ENCODE data around the gene TPM1. TPM values are rescaled to one million over a fixed set of nuclear protein-coding genes. Genes with fewer than 3 reads are reported as not detected.

TPM1 gene
- total RNA-seq, 4 donors from 2014 or later: 85.4 to 182 (median 127) TPM

- 31% methylated on average over 7 of the region's 7 CpGs for WGBS
- TF ChIP-seq EP300 (IDR thresholded peaks at IDR 0.05) (no peak), POLR2A (IDR thresholded peaks at IDR 0.05) (no peak), CTCF (IDR thresholded peaks at IDR 0.05) (no peak), POLR2AphosphoS5 (IDR thresholded peaks at IDR 0.05) (peak in 1 of 3 donors; percentile 14)
- peaks cover 16% of the 10 kb centered on the region for H3K36me3 ChIP-seq
- peak overlapping the region; percentile 81 for H3K27ac ChIP-seq
- H3K9me3 ChIP-seq: no peaks in the 10 kb centered on the region
- H3K27me3 ChIP-seq: no peaks in the 10 kb centered on the region
- no peak overlapping the region for H3K4me3 ChIP-seq
- peak; percentile 80 to 84 for DNase-seq (ENCODE audit: low spot score in 2 of 2)
- peaks cover 67% of the 10 kb centered on the region for H3K4me1 ChIP-seq
Observed at GRCh38 chr15:63052961-63053698, 10.6 kb downstream of the TPM1 start.

- Histone ChIP-seq H3K27me3 (no peaks in the 10 kb centered on the region), H3K27ac (peak overlapping the region; percentile 81), H3K9me3 (no peaks in the 10 kb centered on the region), H3K4me3 (no peak overlapping the region), H3K36me3 (peaks cover 27% of the 10 kb centered on the region), H3K4me1 (peaks cover 61% of the 10 kb centered on the region)
- WGBS: 82% methylated on average over 4 of the region's 4 CpGs
- TF ChIP-seq EP300 (IDR thresholded peaks at IDR 0.05): no peak
- TF ChIP-seq CTCF (IDR thresholded peaks at IDR 0.05): no peak
- TF ChIP-seq POLR2A (IDR thresholded peaks at IDR 0.05): no peak
- no peak for TF ChIP-seq POLR2AphosphoS5 (IDR thresholded peaks at IDR 0.05)
- DNase-seq (ENCODE audit: low spot score in 2 of 2): no peak
Observed at GRCh38 chr15:63054281-63054683, 11.7 kb downstream of the TPM1 start.

GRCh38 chr15:63054985-63055384, 12.4 kb downstream of the TPM1 start:
- Histone ChIP-seq H3K9me3 (no peaks in the 10 kb centered on the region), H3K4me3 (no peak overlapping the region), H3K4me1 (peaks cover 54% of the 10 kb centered on the region), H3K27me3 (no peaks in the 10 kb centered on the region), H3K27ac (no peak overlapping the region), H3K36me3 (peaks cover 34% of the 10 kb centered on the region)
- DNase-seq (ENCODE audit: low spot score in 2 of 2): no peak
- TF ChIP-seq CTCF (IDR thresholded peaks at IDR 0.05) (no peak), POLR2A (IDR thresholded peaks at IDR 0.05) (no peak), POLR2AphosphoS5 (IDR thresholded peaks at IDR 0.05) (no peak), EP300 (IDR thresholded peaks at IDR 0.05) (no peak)
- 71% methylated on average over 1 of the region's 1 CpG for WGBS

GRCh38 chr15:63056829-63057228, 14.3 kb downstream of the TPM1 start:
- no peak overlapping the region for H3K4me3 ChIP-seq
- TF ChIP-seq POLR2A (IDR thresholded peaks at IDR 0.05) (no peak), CTCF (IDR thresholded peaks at IDR 0.05) (no peak), EP300 (IDR thresholded peaks at IDR 0.05) (no peak), POLR2AphosphoS5 (IDR thresholded peaks at IDR 0.05) (no peak)
- no peaks in the 10 kb centered on the region for H3K27me3 ChIP-seq
- peaks cover 38% of the 10 kb centered on the region for H3K4me1 ChIP-seq
- H3K27ac ChIP-seq: no peak overlapping the region
- H3K9me3 ChIP-seq: no peaks in the 10 kb centered on the region
- H3K36me3 ChIP-seq: peaks cover 53% of the 10 kb centered on the region
- no peak for DNase-seq (ENCODE audit: low spot score in 2 of 2)
- WGBS: 49% methylated on average over 6 of the region's 6 CpGs

- H3K27me3 ChIP-seq: no peaks in the 10 kb centered on the region
- H3K36me3 ChIP-seq: peaks cover 62% of the 10 kb centered on the region
- peaks cover 29% of the 10 kb centered on the region for H3K4me1 ChIP-seq
- H3K27ac ChIP-seq: no peak overlapping the region
- no peak for DNase-seq (ENCODE audit: low spot score in 2 of 2)
- no peak overlapping the region for H3K4me3 ChIP-seq
- 88% methylated on average over 8 of the region's 8 CpGs for WGBS
- H3K9me3 ChIP-seq: no peaks in the 10 kb centered on the region
- TF ChIP-seq POLR2A (IDR thresholded peaks at IDR 0.05): no peak
- TF ChIP-seq POLR2AphosphoS5 (IDR thresholded peaks at IDR 0.05): no peak
Observed at GRCh38 chr15:63057468-63058345, 15.2 kb downstream of the TPM1 start.

Data from suprapubic skin (tissue), 4 donors.